Activated CD8-positive, alpha-beta memory T cell treated with anti-CD3 and anti-CD28 coated beads, Interleukin-2, amount 50 U/mL, for 1 hour (primary cell): ENCODE results near the gene IRGC.

Source experiments
- DNase-seq: peaks from one replicate; pipeline ENCODE4 v3.0.0-alpha.2; 2020; ENCODE audit errors: extremely low read depth

IRGC gene

GRCh38 chr19:43724896-43725295 lies 9.0 kb downstream of the IRGC start:
- DNase-seq = no peak

- no peak for DNase-seq
Observed at GRCh38 chr19:43725468-43725867, 9.6 kb downstream of the IRGC start.

GRCh38 chr19:43726736-43727592 lies 11.1 kb downstream of the IRGC start:
- DNase-seq = no peak

GRCh38 chr19:43727593-43727853 lies 11.6 kb downstream of the IRGC start:
- no peak for DNase-seq

- DNase-seq = no peak
Observed at GRCh38 chr19:43729919-43730318, 14.0 kb downstream of the IRGC start.

GRCh38 chr19:43731346-43731745 lies 15.5 kb downstream of the IRGC start:
- no peak for DNase-seq

GRCh38 chr19:43731846-43732245 lies 16.0 kb downstream of the IRGC start:
- no peak for DNase-seq

GRCh38 chr19:43735013-43735412 lies 19.1 kb downstream of the IRGC start:
- no peak for DNase-seq

GRCh38 chr19:43735957-43736356 lies 20.1 kb downstream of the IRGC start:
- DNase-seq = no peak

- DNase-seq = no peak
Observed at GRCh38 chr19:43738780-43739211, 22.9 kb downstream of the IRGC start.

- DNase-seq = no peak
Observed at GRCh38 chr19:43739439-43740235, 23.8 kb downstream of the IRGC start.

GRCh38 chr19:43741075-43741825 lies 25.4 kb downstream of the IRGC start:
- DNase-seq = no peak

GRCh38 chr19:43743059-43743458 lies 27.2 kb downstream of the IRGC start:
- no peak for DNase-seq

- no peak for DNase-seq
Observed at GRCh38 chr19:43747557-43748204, 31.8 kb downstream of the IRGC start.

- no peak for DNase-seq
Observed at GRCh38 chr19:43748205-43748594, 32.3 kb downstream of the IRGC start.

GRCh38 chr19:43748685-43749084 lies 32.8 kb downstream of the IRGC start:
- DNase-seq = no peak

- DNase-seq = no peak
Observed at GRCh38 chr19:43749152-43749551, 33.3 kb downstream of the IRGC start.

- no peak for DNase-seq
Observed at GRCh38 chr19:43749898-43750297, 34.0 kb downstream of the IRGC start.

- no peak for DNase-seq
Observed at GRCh38 chr19:43751466-43752220, 35.8 kb downstream of the IRGC start.

GRCh38 chr19:43752287-43752875 lies 36.5 kb downstream of the IRGC start:
- no peak for DNase-seq

GRCh38 chr19:43754253-43754502 lies 38.3 kb downstream of the IRGC start:
- no peak for DNase-seq
